WTC11 (cell line): ENCODE results near the gene CNTNAP5. TPM values are rescaled to one million over a fixed set of nuclear protein-coding genes. Genes with fewer than 3 reads are reported as not detected.

Experiments
- ATAC-seq: fragments of 200-7000 bp; cut with Tn5 transposase; 2 replicates; pipeline ENCODE4 v1.10.0; 2021; ENCODE audit warnings: mild to moderate bottlenecking, moderate library complexity
- CTCF ChIA-PET: fragments of 300-600 bp; sonication (Branson Sonifier 250); formaldehyde crosslinking; loops from one replicate; lab custom pipeline; 2021; ENCODE audit warnings: antibody characterized with exemption; lab: Charles Lee
- POLR2A ChIA-PET: fragments of 350-600 bp; sonication (Branson Sonifier 250); formaldehyde crosslinking; loops from one replicate; lab custom pipeline; 2021; ENCODE audit warnings: antibody characterized with exemption; lab: Charles Lee
- DNase-seq: peaks from one replicate; pipeline ENCODE4 v3.0.0; 2021; ENCODE audit warnings: low spot score
- H3K27ac Mint-ChIP-seq: 2 replicates; pipeline ENCODE4 v1.8.0; 2021; ENCODE audit warnings: mixed read lengths
- H3K27me3 Mint-ChIP-seq: 2 replicates; pipeline ENCODE4 v1.8.0; 2021; ENCODE audit warnings: low read depth, mild to moderate bottlenecking, moderate library complexity, mixed read lengths
- H3K36me3 Mint-ChIP-seq: 2 replicates; pipeline ENCODE4 v1.8.0; 2021; ENCODE audit warnings: mixed read lengths
- H3K4me1 Mint-ChIP-seq: 2 replicates; pipeline ENCODE4 v1.8.0; 2022; ENCODE audit warnings: mixed read lengths
- H3K4me3 Mint-ChIP-seq: 2 replicates; pipeline ENCODE4 v1.8.0; 2021; ENCODE audit warnings: mild to moderate bottlenecking, moderate library complexity, mixed read lengths
- H3K9me3 Mint-ChIP-seq: 2 replicates; pipeline ENCODE4 v1.8.0; 2021; ENCODE audit warnings: mixed read lengths
- ATF6 ChIP-seq: sonication (generic); formaldehyde crosslinking; IDR thresholded peaks from 2 replicates; pipeline ENCODE4 v1.8.1; 2023; ENCODE audit warnings: mild to moderate bottlenecking, missing genetic modification reagents
- CREB1 ChIP-seq: sonication (generic); formaldehyde crosslinking; IDR thresholded peaks from 2 replicates; pipeline ENCODE4 v1.8.0; 2023; ENCODE audit warnings: mild to moderate bottlenecking, missing genetic modification reagents
- CTCF ChIP-seq: fragments of 200-600 bp; IDR thresholded peaks from 2 replicates; pipeline ENCODE4 v1.8.0; 2022; ENCODE audit warnings: antibody characterized with exemption
- E2F4 ChIP-seq: sonication (generic); formaldehyde crosslinking; IDR thresholded peaks from 2 replicates; pipeline ENCODE4 v1.8.1; 2022; ENCODE audit warnings: low read depth, mild to moderate bottlenecking, moderate library complexity, missing genetic modification reagents, borderline replicate concordance
- FOXK1 ChIP-seq: sonication (generic); formaldehyde crosslinking; IDR thresholded peaks from 2 replicates; pipeline ENCODE4 v1.8.0; 2022; ENCODE audit warnings: mild to moderate bottlenecking, moderate library complexity, missing genetic modification reagents
- FOXP1 ChIP-seq: sonication (generic); formaldehyde crosslinking; IDR thresholded peaks from 2 replicates; pipeline ENCODE4 v1.8.0; 2022; ENCODE audit warnings: missing genetic modification reagents, mild to moderate bottlenecking, moderate library complexity, borderline replicate concordance
- HMGA2 ChIP-seq: fragments of 250-450 bp; sonication (Bioruptor Pico); IDR thresholded peaks from 2 replicates; pipeline ENCODE4 v1.4.0; 2021; ENCODE audit warnings: mild to moderate bottlenecking, moderate library complexity
- IRF2 ChIP-seq: sonication (generic); formaldehyde crosslinking; IDR thresholded peaks from 2 replicates; pipeline ENCODE4 v1.8.0; 2022; ENCODE audit warnings: low read depth, missing genetic modification reagents, borderline replicate concordance
- MAX ChIP-seq: sonication (generic); formaldehyde crosslinking; IDR thresholded peaks from 2 replicates; pipeline ENCODE4 v1.8.0; 2022; ENCODE audit warnings: mild to moderate bottlenecking, missing genetic modification reagents
- MXD4 ChIP-seq: fragments of 250-450 bp; sonication (Bioruptor Pico); IDR thresholded peaks from 2 replicates; pipeline ENCODE4 v1.8.0; 2021; ENCODE audit warnings: mild to moderate bottlenecking, moderate library complexity, borderline replicate concordance
- MYBL2 ChIP-seq: sonication (generic); formaldehyde crosslinking; IDR thresholded peaks from 2 replicates; pipeline ENCODE4 v1.8.1; 2023; ENCODE audit warnings: mild to moderate bottlenecking, moderate library complexity, missing genetic modification reagents
- NFATC4 ChIP-seq: fragments of 250-450 bp; sonication (Bioruptor Pico); IDR thresholded peaks from 2 replicates; pipeline ENCODE4 v1.9.0; 2021; ENCODE audit warnings: mild to moderate bottlenecking
- NFE2L1 ChIP-seq: sonication (generic); formaldehyde crosslinking; IDR thresholded peaks from 2 replicates; pipeline ENCODE4 v1.8.1; 2023; ENCODE audit warnings: missing genetic modification reagents
- NR1H2 ChIP-seq: sonication (generic); formaldehyde crosslinking; IDR thresholded peaks from 2 replicates; pipeline ENCODE4 v1.9.0; 2021; ENCODE audit warnings: mild to moderate bottlenecking, moderate library complexity, missing genetic modification reagents
- NR3C1 ChIP-seq: sonication (generic); formaldehyde crosslinking; conservative IDR thresholded peaks from 2 replicates; pipeline ENCODE4 v1.8.1; 2023; ENCODE audit warnings: low read depth, mild to moderate bottlenecking, missing genetic modification reagents
- PRRX2 ChIP-seq: fragments of 250-450 bp; sonication (Bioruptor Pico); IDR thresholded peaks from 2 replicates; pipeline ENCODE4 v1.8.0; 2021; ENCODE audit warnings: mild to moderate bottlenecking
- RELA ChIP-seq: sonication (generic); formaldehyde crosslinking; IDR thresholded peaks from 2 replicates; pipeline ENCODE4 v1.8.1; 2022; ENCODE audit warnings: missing genetic modification reagents, mild to moderate bottlenecking, borderline replicate concordance
- TEAD4 ChIP-seq: sonication (generic); formaldehyde crosslinking; IDR thresholded peaks from 2 replicates; pipeline ENCODE4 v1.8.0; 2022; ENCODE audit warnings: mild to moderate bottlenecking, missing genetic modification reagents
- TP53 ChIP-seq: sonication (generic); formaldehyde crosslinking; IDR thresholded peaks from 2 replicates; pipeline ENCODE4 v1.8.1; 2023; ENCODE audit warnings: mild to moderate bottlenecking, missing genetic modification reagents
- USF2 ChIP-seq: sonication (generic); formaldehyde crosslinking; IDR thresholded peaks from 2 replicates; pipeline ENCODE4 v1.8.1; 2023; ENCODE audit warnings: mild to moderate bottlenecking, missing genetic modification reagents, moderate library complexity
- ZMAT4 ChIP-seq: fragments of 250-450 bp; sonication (Bioruptor Pico); IDR thresholded peaks from 2 replicates; pipeline ENCODE4 v1.9.0; 2021; ENCODE audit warnings: mild to moderate bottlenecking
- ZNF121 ChIP-seq: sonication (generic); formaldehyde crosslinking; IDR thresholded peaks from 2 replicates; pipeline ENCODE4 v1.8.0; 2023; ENCODE audit warnings: missing genetic modification reagents
- ZNF416 ChIP-seq: fragments of 250-450 bp; sonication (Bioruptor Pico); IDR thresholded peaks from 2 replicates; pipeline ENCODE4 v1.9.0; 2021; ENCODE audit warnings: mild to moderate bottlenecking, inconsistent platforms
- total RNA-seq: library from RNA; stranded (reverse); gene quantifications from 3 replicates; pipeline ENCODE4 v1.2.3, GENCODE V29; 2021

The CNTNAP5 gene
- total RNA-seq, 1 experiment from 2014 or later: 0.22 TPM

- no peak for DNase-seq
- Mint-ChIP-seq H3K27ac (no peak overlapping the region), H3K36me3 (no peaks in the 10 kb centered on the region), H3K27me3 (no peaks in the 10 kb centered on the region; the same call in 1 of the 2 replicates), H3K9me3 (peaks cover 32% of the 10 kb centered on the region), H3K4me1 (peaks cover 2% of the 10 kb centered on the region; the same call in 1 of the 2 replicates), H3K4me3 (no peak overlapping the region)
- ChIA-PET CTCF (no interaction called here), POLR2A (interaction anchor here (1.0 kb wide), 1 partner anchor 635 kb away, joined by 4 read pairs; no protein-coding TSS in a partner anchor)
- TF ChIP-seq HMGA2 (CRISPR knock-in tag): no peak
- ATAC-seq: no peak
Measured at GRCh38 chr2:124814968-124815745, 790.1 kb downstream of the CNTNAP5 start.

GRCh38 chr2:124816007-124816406 is 790.9 kb downstream of the CNTNAP5 start:
- ATAC-seq (no peak), DNase-seq (no peak)
- Mint-ChIP-seq H3K27ac (no peak overlapping the region), H3K36me3 (no peaks in the 10 kb centered on the region), H3K4me3 (no peak overlapping the region), H3K9me3 (peaks cover 34% of the 10 kb centered on the region), H3K4me1 (no peaks in the 10 kb centered on the region), H3K27me3 (no peaks in the 10 kb centered on the region; the same call in 1 of the 2 replicates)
- POLR2A ChIA-PET: no interaction called here
- TF ChIP-seq FOXK1 (CRISPR knock-in tag) (no peak), IRF2 (CRISPR knock-in tag) (no peak)
- CTCF ChIA-PET: no interaction called here

GRCh38 chr2:124822516-124822915 is 797.4 kb downstream of the CNTNAP5 start:
- Mint-ChIP-seq H3K27ac (no peak overlapping the region), H3K36me3 (peaks cover 8% of the 10 kb centered on the region), H3K9me3 (peaks cover 47% of the 10 kb centered on the region), H3K4me1 (no peaks in the 10 kb centered on the region), H3K4me3 (no peak overlapping the region), H3K27me3 (no peaks in the 10 kb centered on the region; the same call in 1 of the 2 replicates)
- CTCF ChIA-PET: no interaction called here
- ATAC-seq: no peak
- no peak for TF ChIP-seq ATF6
- TF ChIP-seq ZNF121 (CRISPR knock-in tag): no peak
- no peak for TF ChIP-seq FOXP1 (CRISPR knock-in tag)
- TF ChIP-seq ZNF416 (CRISPR knock-in tag): no peak
- no peak for TF ChIP-seq PRRX2 (CRISPR knock-in tag)
- no peak for TF ChIP-seq NFATC4
- TF ChIP-seq TEAD4 (CRISPR knock-in tag): no peak
- TF ChIP-seq NFE2L1 (CRISPR knock-in tag): no peak
- no peak for TF ChIP-seq NR1H2 (CRISPR knock-in tag)
- TF ChIP-seq MYBL2: no peak
- TF ChIP-seq RELA (CRISPR knock-in tag): no peak
- no peak for TF ChIP-seq NR3C1
- no peak for TF ChIP-seq E2F4 (CRISPR knock-in tag)
- no peak for TF ChIP-seq USF2
- no peak for TF ChIP-seq ZMAT4 (CRISPR knock-in tag)
- TF ChIP-seq TP53 (CRISPR knock-in tag): no peak
- TF ChIP-seq MXD4 (CRISPR knock-in tag): no peak
- no peak for TF ChIP-seq CREB1 (CRISPR knock-in tag)
- TF ChIP-seq MAX: no peak
- TF ChIP-seq CTCF: no peak
- POLR2A ChIA-PET: no interaction called here
- no peak for DNase-seq
